NCI-H2196 (cell line): ENCODE data around the gene CENPF.
"Not testable (repeated sequence)": the region's sequence is repeated elsewhere in the genome, so short reads cannot be mapped to it uniquely, and the experiment has no call there.

ENCODE experiments used
- DNase-seq: peaks from one replicate; lab custom pipeline; 2025; ENCODE audit not compliant: unreplicated experiment; lab: John Stamatoyannopoulos, UW

The CENPF gene

DNA sequence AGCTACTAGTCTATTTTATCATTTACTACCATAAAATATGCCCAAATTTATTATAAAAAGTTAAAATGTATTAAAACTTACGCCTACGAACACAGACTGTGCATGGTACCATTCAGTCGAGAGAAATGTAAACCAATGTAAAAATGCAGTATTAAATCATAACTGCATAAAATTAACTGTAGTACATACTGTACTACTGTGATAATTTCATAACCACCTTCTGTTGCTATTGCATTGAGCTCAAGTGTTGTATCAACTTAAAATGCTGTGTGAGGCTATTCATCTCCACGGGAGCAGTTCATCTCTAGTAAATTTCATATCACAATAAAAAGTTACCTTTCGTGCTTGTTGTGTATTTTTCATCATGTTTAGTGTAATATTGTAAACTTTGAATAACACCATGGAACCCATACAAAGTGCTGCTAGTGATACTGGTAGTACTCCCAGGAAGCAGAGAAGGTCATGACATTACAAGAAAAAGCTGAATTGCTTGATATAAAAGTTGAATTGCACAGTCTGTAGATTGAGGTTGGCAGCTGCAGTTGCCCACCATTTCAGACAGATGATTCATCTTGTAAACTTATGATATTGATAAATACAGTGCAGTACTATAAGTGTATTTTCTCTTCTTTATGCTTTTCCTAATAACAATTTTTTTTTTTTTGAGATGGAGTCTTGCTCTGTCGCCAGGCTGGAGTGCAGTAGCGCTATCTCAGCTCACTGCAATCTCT, 19.0 kb upstream of the CENPF start:
- no peak for DNase-seq

GRCh38 chr1:214584805-214585766, 17.9 kb upstream of the CENPF start:
- no peak for DNase-seq

DNA sequence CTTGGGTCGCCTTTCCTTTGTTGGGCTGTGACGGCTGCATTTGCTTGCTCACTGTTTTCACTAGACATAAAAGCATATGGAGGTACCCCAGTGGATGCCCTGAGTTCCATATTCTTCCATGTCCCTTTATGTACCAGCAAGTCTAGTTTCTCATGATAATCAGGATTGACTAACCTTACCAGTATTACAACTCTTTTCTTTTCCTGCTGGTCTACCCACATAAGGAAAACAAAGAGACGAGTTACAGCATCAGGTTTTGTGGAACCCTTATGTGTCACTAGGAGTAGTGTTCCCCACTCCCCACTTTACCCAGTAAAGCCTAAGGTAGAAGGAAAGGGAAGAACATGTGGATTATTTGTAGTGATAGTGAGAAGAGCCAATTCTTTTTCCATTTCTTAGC, 16.4 kb upstream of the CENPF start:
- DNase-seq, result no peak

- no peak for DNase-seq
Observed at GRCh38 chr1:214587165-214587564, 15.8 kb upstream of the CENPF start.

- no peak for DNase-seq
Observed at GRCh38 chr1:214588963-214589597, 13.9 kb upstream of the CENPF start.

DNA sequence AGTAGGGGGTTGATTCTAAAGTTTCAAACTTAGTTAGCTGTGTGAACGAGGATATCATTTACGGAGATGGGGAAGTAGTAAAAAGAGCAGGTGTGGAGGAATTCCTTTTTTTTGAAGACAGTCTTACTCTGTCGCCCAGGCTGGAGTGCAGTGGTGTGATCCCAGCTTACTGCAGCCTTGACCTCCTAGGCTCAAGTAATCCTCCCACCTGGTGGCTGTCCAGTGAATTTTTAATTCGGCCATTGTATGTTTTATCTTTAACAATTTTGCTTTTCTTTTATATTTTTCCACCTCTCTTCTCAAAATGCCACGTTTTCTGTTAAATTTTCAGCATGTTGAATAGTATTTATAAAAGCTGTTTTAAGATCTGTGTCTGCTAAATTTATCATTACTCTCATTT, 12.3 kb upstream of the CENPF start:
- no peak for DNase-seq

GRCh38 chr1:214591918-214592317, 11.1 kb upstream of the CENPF start:
- not testable (repeated sequence) for DNase-seq

GRCh38 chr1:214593158-214593557, 9.8 kb upstream of the CENPF start:
- DNase-seq, result no peak

GRCh38 chr1:214603819-214604252, 841 bp downstream of the CENPF start:
- DNase-seq, result no peak

DNA sequence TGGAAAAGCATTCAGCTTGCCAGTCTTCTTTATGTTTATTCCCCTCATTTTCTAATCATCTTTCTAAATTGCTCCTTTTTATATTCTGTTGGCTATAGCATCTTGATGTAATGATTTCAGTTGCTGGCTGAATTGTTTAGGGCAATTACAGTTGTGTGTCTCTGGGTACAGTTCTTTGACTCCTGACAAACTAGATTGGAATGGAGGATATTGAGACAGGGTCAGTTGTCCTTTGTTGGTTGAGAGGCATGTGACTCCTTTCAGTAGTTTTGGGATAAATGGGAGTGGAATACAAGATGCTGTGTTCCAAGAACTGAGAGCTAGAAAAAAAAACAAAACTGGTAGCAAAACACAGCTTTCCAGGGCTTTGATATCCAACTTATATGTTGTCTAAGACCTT, 1.5 kb downstream of the CENPF start:
- no peak for DNase-seq

GRCh38 chr1:214605484-214605883, 2.5 kb downstream of the CENPF start:
- not testable (repeated sequence) for DNase-seq

DNA sequence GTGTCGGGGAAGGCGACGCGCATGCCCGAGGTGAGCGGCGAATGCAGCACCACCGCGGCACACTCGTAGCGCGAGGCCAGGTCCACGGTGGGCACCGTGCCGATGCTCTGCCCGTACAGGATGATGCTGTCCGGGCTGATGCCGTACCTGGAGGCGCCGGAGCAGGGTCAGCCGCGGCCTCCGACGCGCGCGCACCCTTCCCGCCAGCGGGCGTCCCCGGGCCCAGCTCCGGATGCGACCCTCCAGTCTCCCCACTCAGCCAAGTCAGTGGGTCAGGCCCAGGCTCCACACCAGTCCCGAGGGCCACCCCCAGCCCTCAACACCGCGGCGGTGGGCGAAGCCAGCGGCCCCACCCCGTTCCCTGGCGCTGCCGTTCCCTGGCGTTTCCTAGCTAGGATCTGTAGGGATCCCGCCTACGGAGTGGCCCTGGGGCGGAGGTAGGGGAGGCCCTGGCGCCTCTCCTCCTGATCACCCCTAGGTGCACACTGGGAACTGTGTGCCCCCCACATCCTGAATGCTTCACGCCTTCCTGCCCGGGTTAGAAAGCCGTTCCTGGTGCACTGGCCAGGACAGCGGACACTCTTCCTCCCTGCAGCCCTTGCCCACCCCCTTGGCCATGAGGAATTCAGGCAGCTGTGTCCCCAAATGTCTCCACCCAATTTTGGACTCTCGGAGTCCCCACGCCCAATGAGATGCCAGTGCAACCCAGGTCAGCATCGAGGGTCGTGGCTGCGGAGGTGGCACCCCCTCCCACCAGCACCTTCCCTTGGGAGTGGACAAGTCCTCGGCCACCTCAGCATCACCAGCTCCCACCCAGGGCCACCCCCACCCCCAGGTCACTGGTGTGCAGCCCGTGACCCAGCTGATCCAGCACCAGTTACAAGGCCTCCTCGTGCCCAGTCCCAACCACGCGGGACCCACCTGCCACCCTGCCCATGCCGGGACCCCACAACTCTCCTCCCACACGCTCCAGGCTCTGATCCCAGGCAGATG, 3.2 kb downstream of the CENPF start:
- not testable (repeated sequence) for DNase-seq

- not testable (repeated sequence) for DNase-seq
Observed at GRCh38 chr1:214607492-214608215, 4.7 kb downstream of the CENPF start.

DNA sequence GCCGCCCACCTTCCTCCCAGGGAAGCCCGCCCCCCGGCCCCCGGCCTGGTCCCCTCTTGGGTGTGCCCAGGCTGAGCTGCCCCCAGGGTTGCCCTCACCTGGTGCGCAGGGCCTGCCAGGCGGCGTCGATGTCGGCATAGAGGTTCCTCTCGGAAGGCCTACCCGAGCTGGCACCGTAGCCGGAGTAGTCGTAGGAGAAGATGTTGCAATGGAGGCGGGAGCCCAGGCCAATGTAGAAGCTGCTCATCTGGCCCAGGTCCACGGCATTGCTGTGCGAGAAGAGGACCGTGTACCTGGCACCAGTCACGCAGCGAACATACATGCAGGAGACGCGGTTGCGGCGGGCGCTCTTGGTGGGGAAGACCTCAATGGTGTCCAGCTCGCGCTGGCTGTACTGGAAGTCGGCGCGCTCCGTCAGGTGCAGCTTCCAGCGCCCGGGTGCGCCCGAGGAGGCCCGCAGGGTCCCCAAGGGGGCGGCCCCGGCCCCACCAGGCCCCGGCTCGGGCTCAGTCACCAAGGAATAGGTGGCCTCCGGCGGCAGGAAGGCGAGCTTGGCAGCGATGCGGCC, 5.3 kb downstream of the CENPF start:
- DNase-seq, result not testable (repeated sequence)

DNA sequence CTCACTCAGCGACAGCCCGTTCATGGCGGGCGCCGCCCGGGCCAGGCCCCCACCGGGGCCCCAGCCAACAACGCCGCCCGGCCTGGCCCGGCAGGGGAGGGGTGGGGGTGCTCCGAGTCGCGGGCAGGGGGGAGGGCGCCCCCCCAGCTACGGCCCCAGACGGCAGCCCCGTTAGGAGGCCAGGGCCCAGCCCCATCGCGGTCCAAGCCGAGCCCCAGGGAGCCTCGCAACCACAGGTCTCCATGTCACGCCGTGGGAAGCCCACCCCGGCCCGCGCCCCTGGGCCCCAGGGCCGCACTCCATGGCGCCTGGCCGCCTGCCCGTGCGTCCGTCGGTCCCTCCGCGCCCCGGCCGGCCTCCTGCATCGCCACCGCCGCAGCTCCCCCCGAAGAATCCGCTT, 5.8 kb downstream of the CENPF start:
- not testable (repeated sequence) for DNase-seq

GRCh38 chr1:214609692-214610091, 6.7 kb downstream of the CENPF start:
- no peak for DNase-seq

GRCh38 chr1:214610136-214610535, 7.1 kb downstream of the CENPF start:
- not testable (repeated sequence) for DNase-seq

DNA sequence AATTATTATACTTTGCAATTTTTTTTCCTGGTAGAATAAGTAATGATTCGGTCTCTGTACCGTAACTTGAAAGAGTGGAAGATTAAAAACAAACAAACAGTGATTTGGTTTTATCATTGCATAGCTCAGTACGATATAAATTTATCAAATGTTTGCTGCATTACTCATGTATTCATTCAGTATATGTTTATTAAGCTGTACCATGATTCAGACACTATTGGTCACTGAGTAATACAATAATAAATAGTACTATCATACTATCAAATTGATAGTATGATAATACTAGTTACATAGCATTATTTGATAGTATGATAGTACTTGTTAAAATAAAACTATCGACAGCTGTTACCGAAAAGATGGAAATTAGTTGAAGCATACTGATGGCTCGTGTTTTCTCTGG, 12.1 kb downstream of the CENPF start:
- DNase-seq, result no peak

DNA sequence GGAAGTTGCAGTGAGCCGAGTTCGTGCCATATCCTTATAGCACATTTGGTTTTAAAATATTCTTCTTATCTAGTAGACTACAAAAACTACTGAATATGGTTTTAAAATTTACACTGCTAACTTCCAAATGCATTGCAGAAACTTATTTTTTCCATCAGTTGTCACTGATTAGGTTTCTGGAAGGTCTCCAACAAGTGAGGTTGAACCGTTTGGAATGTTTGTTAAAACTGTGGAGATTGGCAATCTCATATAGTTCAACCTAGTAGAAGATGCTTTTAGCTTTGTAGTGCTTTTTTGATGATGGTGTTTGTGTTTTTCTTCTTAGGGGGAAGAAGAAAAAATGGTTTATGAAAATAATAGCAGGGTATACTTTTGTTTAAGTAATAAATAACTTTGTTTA, 12.9 kb downstream of the CENPF start:
- DNase-seq, result no peak
